RWPE2 (cell line): Measurements from ENCODE around the gene FRZB.

ENCODE experiments used
- ATAC-seq: fragments of 200-7000 bp; cut with Tn5 transposase; 3 replicates; pipeline ENCODE4 v1.9.1; 2021; ENCODE audit warnings: low read depth
- DNase-seq: peaks from one replicate; pipeline ENCODE4 v3.0.0-alpha.2; 2020; ENCODE audit warnings: low spot score
- H3K27ac ChIP-seq: fragments of 450-650 bp; 2 replicates; pipeline ENCODE4 v1.5.1; 2017; ENCODE audit warnings: mild to moderate bottlenecking; ENCODE audit not compliant: poor library complexity, severe bottlenecking
- H3K27me3 ChIP-seq: fragments of 250-450 bp; sonication (Bioruptor Pico); 2 replicates; pipeline ENCODE4 v1.5.1; 2021; ENCODE audit warnings: mild to moderate bottlenecking, moderate library complexity; ENCODE audit not compliant: insufficient read depth, poor library complexity, severe bottlenecking
- H3K36me3 ChIP-seq: fragments of 250-450 bp; sonication (Bioruptor Pico); 2 replicates; pipeline ENCODE4 v1.5.1; 2020; ENCODE audit warnings: low read depth, mild to moderate bottlenecking, moderate library complexity
- H3K4me1 ChIP-seq: fragments of 250-450 bp; sonication (Bioruptor Pico); 2 replicates; pipeline ENCODE4 v1.5.1; 2021; ENCODE audit warnings: mild to moderate bottlenecking, moderate library complexity; ENCODE audit not compliant: insufficient read depth, poor library complexity, severe bottlenecking
- H3K4me3 ChIP-seq: fragments of 250-450 bp; sonication (Bioruptor Pico); 2 replicates; pipeline ENCODE4 v1.5.1; 2021; ENCODE audit warnings: mild to moderate bottlenecking, moderate library complexity; ENCODE audit not compliant: severe bottlenecking
- H3K9me3 ChIP-seq: fragments of 250-450 bp; sonication (Bioruptor Pico); 2 replicates; pipeline ENCODE4 v1.5.1; 2021; ENCODE audit warnings: mild to moderate bottlenecking, moderate library complexity; ENCODE audit not compliant: severe bottlenecking
- CTCF ChIP-seq: fragments of 450-650 bp; IDR thresholded peaks from one replicate; pipeline ENCODE4 v1.5.1; 2017; ENCODE audit warnings: mild to moderate bottlenecking, moderate library complexity; ENCODE audit not compliant: poor library complexity, severe bottlenecking

The FRZB gene

GRCh38 chr2:182858671-182859070 lies 7.8 kb downstream of the FRZB start:
- DNase-seq: no peak
- Histone ChIP-seq H3K9me3 (no peaks in the 10 kb centered on the region), H3K4me3 (no peak overlapping the region), H3K4me1 (no peaks in the 10 kb centered on the region), H3K36me3 (no peaks in the 10 kb centered on the region), H3K27me3 (no peaks in the 10 kb centered on the region), H3K27ac (no peak overlapping the region)
- ATAC-seq: no peak
- no peak for TF ChIP-seq CTCF

- Histone ChIP-seq H3K4me1 (no peaks in the 10 kb centered on the region), H3K9me3 (no peaks in the 10 kb centered on the region), H3K36me3 (no peaks in the 10 kb centered on the region), H3K4me3 (no peak overlapping the region), H3K27me3 (no peaks in the 10 kb centered on the region), H3K27ac (no peak overlapping the region)
- no peak for DNase-seq
- no peak for ATAC-seq
- no peak for TF ChIP-seq CTCF
Observed at GRCh38 chr2:182855376-182855775, 11.1 kb downstream of the FRZB start.

- H3K27me3 ChIP-seq: no peaks in the 10 kb centered on the region
- no peak for DNase-seq
- H3K9me3 ChIP-seq: no peaks in the 10 kb centered on the region
- H3K4me3 ChIP-seq: no peak overlapping the region
- no peak for TF ChIP-seq CTCF
- no peaks in the 10 kb centered on the region for H3K4me1 ChIP-seq
- no peaks in the 10 kb centered on the region for H3K36me3 ChIP-seq
- no peak overlapping the region for H3K27ac ChIP-seq
- no peak for ATAC-seq
Observed at GRCh38 chr2:182854375-182855105, 11.9 kb downstream of the FRZB start.

- ATAC-seq: no peak
Observed at GRCh38 chr2:182852801-182853200, 13.6 kb downstream of the FRZB start.

More at GRCh38 chr2:182852801-182853200, 13.6 kb downstream of the FRZB start:
- TF ChIP-seq CTCF: no peak
- H3K4me1 ChIP-seq: no peaks in the 10 kb centered on the region
- no peaks in the 10 kb centered on the region for H3K36me3 ChIP-seq
- H3K27ac ChIP-seq: no peak overlapping the region
- H3K9me3 ChIP-seq: no peaks in the 10 kb centered on the region
- DNase-seq: no peak
- H3K27me3 ChIP-seq: no peaks in the 10 kb centered on the region
- H3K4me3 ChIP-seq: no peak overlapping the region
